AG04450 (cell line): Measurements from ENCODE around the gene EHHADH. TPM values are rescaled to one million over a fixed set of nuclear protein-coding genes. Genes with fewer than 3 reads are reported as not detected.

Experiments used
- CTCF ChIA-PET: fragments of 300-600, 350-600 bp; formaldehyde crosslinking; extraction: SDS; loops from one replicate; lab custom pipeline; 2022; ENCODE audit warnings: antibody characterized with exemption, inconsistent platforms; lab: Charles Lee
- POLR2A ChIA-PET: fragments of 350-600 bp; formaldehyde crosslinking; extraction: SDS; loops from one replicate; lab custom pipeline; 2021; ENCODE audit warnings: antibody characterized with exemption, inconsistent platforms; lab: Yijun Ruan, JAX
- DNase-seq: peaks from one replicate; pipeline ENCODE4 v3.0.0-alpha.2; 2011; ENCODE audit warnings: low read depth, low spot score
- H3K27ac ChIP-seq: one replicate; pipeline ENCODE4 v1.5.1; 2012; ENCODE audit warnings: low read depth, low read length, control low read depth
- H3K27me3 ChIP-seq: one replicate; pipeline ENCODE4 v1.6.0; 2012; ENCODE audit warnings: low read length; ENCODE audit not compliant: control insufficient read depth, insufficient read depth
- H3K4me3 ChIP-seq: 2 replicates; pipeline ENCODE4 v1.5.1; 2011; ENCODE audit warnings: mild to moderate bottlenecking, low read depth, low read length, control low read depth
- H3K9me3 ChIP-seq: 2 replicates; pipeline ENCODE4 v1.5.1; 2012; ENCODE audit warnings: low read length; ENCODE audit not compliant: control insufficient read depth, insufficient read depth
- CTCF ChIP-seq: IDR thresholded peaks from 2 replicates; pipeline ENCODE4 v1.5.1; 2011; ENCODE audit warnings: low read depth, low read length, control low read depth, inconsistent platforms
- polyA plus RNA-seq: library from polyadenylated mRNA; depleted of rRNA; stranded (reverse); fragments of >200 nt; gene quantifications from 2 replicates; pipeline ENCODE4 v1.2.3, GENCODE V29; 2011

The EHHADH gene
- polyA plus RNA-seq, 1 experiment, result 4.2 TPM

GRCh38 chr3:185197068-185197467 is 56.8 kb downstream of the EHHADH start:
- no peaks in the 10 kb centered on the region for H3K27me3 ChIP-seq
- CTCF ChIA-PET, result interaction anchor here (1.4 kb wide), 1 partner anchor 393 kb away, joined by 3 read pairs; no protein-coding TSS in a partner anchor
- no peak overlapping the region for H3K27ac ChIP-seq
- H3K4me3 ChIP-seq, result no peak overlapping the region
- POLR2A ChIA-PET, result no interaction called here
- no peak for TF ChIP-seq CTCF
- H3K9me3 ChIP-seq, result no peaks in the 10 kb centered on the region
- no peak for DNase-seq

GRCh38 chr3:185195652-185196051 is 58.2 kb downstream of the EHHADH start:
- H3K27ac ChIP-seq, result no peak overlapping the region
- no peak for TF ChIP-seq CTCF
- no peak overlapping the region for H3K4me3 ChIP-seq
- DNase-seq, result no peak
- ChIA-PET POLR2A (no interaction called here), CTCF (interaction anchor here (1.1 to 1.4 kb wide), 3 partner anchors 17 to 391 kb away, joined by 3 to 7 read pairs (median 3); no protein-coding TSS in a partner anchor)
- H3K27me3 ChIP-seq, result no peaks in the 10 kb centered on the region
- no peaks in the 10 kb centered on the region for H3K9me3 ChIP-seq

GRCh38 chr3:185188816-185189215 is 65.0 kb downstream of the EHHADH start:
- Histone ChIP-seq H3K4me3 (no peak overlapping the region), H3K27ac (no peak overlapping the region), H3K9me3 (no peaks in the 10 kb centered on the region), H3K27me3 (no peaks in the 10 kb centered on the region)
- POLR2A ChIA-PET, result no interaction called here
- DNase-seq, result no peak
- TF ChIP-seq CTCF, result no peak
- CTCF ChIA-PET, result interaction anchor here (1.6 kb wide), 1 partner anchor 314 kb away, joined by 4 read pairs; no protein-coding TSS in a partner anchor

- CTCF ChIA-PET, result interaction anchor here (1.6 kb wide), 1 partner anchor 313 kb away, joined by 4 read pairs; no protein-coding TSS in a partner anchor
- Histone ChIP-seq H3K27ac (no peak overlapping the region), H3K27me3 (no peaks in the 10 kb centered on the region), H3K9me3 (no peaks in the 10 kb centered on the region), H3K4me3 (no peak overlapping the region)
- DNase-seq, result no peak
- POLR2A ChIA-PET, result no interaction called here
- TF ChIP-seq CTCF, result no peak
These were observed 66.5 kb downstream of the EHHADH start for GRCh38 chr3:185187391-185187790.

GRCh38 chr3:185176750-185177359 is 77.0 kb downstream of the EHHADH start:
- ChIA-PET CTCF (interaction anchor here (0.6 to 4.8 kb wide), 27 partner anchors 8 to 1382 kb away, joined by 3 to 60 read pairs (median 3); partner anchors contain the start of gene VPS8), POLR2A (no interaction called here)
- Histone ChIP-seq H3K27ac (no peak overlapping the region), H3K9me3 (no peaks in the 10 kb centered on the region), H3K27me3 (peaks cover 9% of the 10 kb centered on the region), H3K4me3 (no peak overlapping the region)
- DNase-seq, result no peak
- TF ChIP-seq CTCF, result peak; percentile 67
